IMR-90 (cell line): Measurements from ENCODE around the gene NPPB. TPM values are rescaled to one million over a fixed set of nuclear protein-coding genes. Genes with fewer than 3 reads are reported as not detected.

ENCODE experiments used
- ATAC-seq: fragments of 200-7000 bp; cut with Tn5 transposase; 2 replicates; pipeline ENCODE4 v1.9.1; 2020; ENCODE audit warnings: low read depth, mild to moderate bottlenecking, moderate library complexity
- BruUV-seq: library from RNA; stranded (reverse); fragments of 400-500 nt; replicated peaks from 2 replicates; lab custom pipeline; 2021; lab: Mats Ljungman, UMichigan
- CTCF ChIA-PET: fragments of 300-600 bp; formaldehyde crosslinking; extraction: SDS; loops from one replicate; lab custom pipeline; 2021; ENCODE audit warnings: antibody characterized with exemption; lab: Yijun Ruan, JAX
- POLR2A ChIA-PET: fragments of 300-600 bp; sonication (Branson Sonifier 250); formaldehyde crosslinking; loops from one replicate; lab custom pipeline; 2022; ENCODE audit warnings: antibody characterized with exemption; ENCODE audit not compliant: unreplicated experiment; lab: Charles Lee
- DNase-seq: peaks from one replicate; pipeline ENCODE4 v3.0.0; 2013
- H2AFZ ChIP-seq: replicated peaks from 2 replicates; pipeline ENCODE3; 2013; ENCODE audit warnings: low read length, mild to moderate bottlenecking; ENCODE audit not compliant: poor library complexity
- H2AK5ac ChIP-seq: 2 replicates; pipeline ENCODE4 v1.6.1; 2013; ENCODE audit warnings: low read depth, low read length, inconsistent platforms
- H2AK9ac ChIP-seq: replicated peaks from 2 replicates; pipeline ENCODE3; 2013; ENCODE audit warnings: mild to moderate bottlenecking, low read depth, low read length, moderate library complexity; ENCODE audit not compliant: poor library complexity
- H2BK120ac ChIP-seq: 2 replicates; pipeline ENCODE4 v1.6.1; 2013; ENCODE audit warnings: low read depth, low read length, inconsistent platforms
- H2BK15ac ChIP-seq: 3 replicates; pipeline ENCODE4 v1.6.1; 2013; ENCODE audit warnings: low read depth, low read length, inconsistent platforms
- H2BK20ac ChIP-seq: 2 replicates; pipeline ENCODE4 v1.6.1; 2013; ENCODE audit warnings: low read depth, mild to moderate bottlenecking, inconsistent platforms, low read length, moderate library complexity
- H2BK5ac ChIP-seq: 2 replicates; pipeline ENCODE4 v1.6.1; 2013; ENCODE audit warnings: mild to moderate bottlenecking, low read depth, low read length, inconsistent platforms; ENCODE audit not compliant: poor library complexity, severe bottlenecking
- H3K14ac ChIP-seq: replicated peaks from 2 replicates; pipeline ENCODE4 v1.6.1; 2013; ENCODE audit warnings: low read depth, low read length, inconsistent platforms
- H3K18ac ChIP-seq: 2 replicates; pipeline ENCODE4 v1.6.1; 2013; ENCODE audit warnings: low read depth, low read length, control low read depth
- H3K23ac ChIP-seq: 2 replicates; pipeline ENCODE4 v1.6.1; 2013; ENCODE audit warnings: low read depth, low read length, inconsistent platforms
- H3K27ac ChIP-seq: 2 replicates; pipeline ENCODE4 v1.5.1; 2013; ENCODE audit warnings: mild to moderate bottlenecking, control low read depth, low read length; ENCODE audit not compliant: insufficient read depth
- H3K27me3 ChIP-seq: 2 replicates; pipeline ENCODE4 v1.6.1; 2013; ENCODE audit warnings: low read length; ENCODE audit not compliant: control insufficient read depth, insufficient read depth
- H3K36me3 ChIP-seq: 2 replicates; pipeline ENCODE4 v1.6.1; 2013; ENCODE audit warnings: low read length, mixed read lengths; ENCODE audit not compliant: control insufficient read depth, insufficient read depth
- H3K4ac ChIP-seq: 2 replicates; pipeline ENCODE4 v1.6.1; 2013; ENCODE audit warnings: low read depth, low read length, inconsistent platforms
- H3K4me1 ChIP-seq: 2 replicates; pipeline ENCODE4 v1.6.1; 2013; ENCODE audit warnings: low read length, mixed read lengths; ENCODE audit not compliant: control insufficient read depth, insufficient read depth
- H3K4me2 ChIP-seq: 2 replicates; pipeline ENCODE4 v1.6.1; 2013; ENCODE audit warnings: low read depth, mild to moderate bottlenecking, control low read depth, low read length, moderate library complexity
- H3K4me3 ChIP-seq: 2 replicates; pipeline ENCODE4 v1.5.1; 2013; ENCODE audit warnings: low read depth, mild to moderate bottlenecking, control low read depth, low read length, moderate library complexity; ENCODE audit not compliant: insufficient read depth
- H3K56ac ChIP-seq: 2 replicates; pipeline ENCODE4 v1.6.1; 2013; ENCODE audit warnings: low read length, inconsistent platforms; ENCODE audit not compliant: insufficient read depth; ENCODE audit errors: extremely low read depth
- H3K79me1 ChIP-seq, 2 experiments: 2 replicates each; pipeline ENCODE4 v1.6.1; 2013; ENCODE audit warnings: low read length in 2 of 2, inconsistent platforms in 1 of 2, low read depth in 1 of 2
- H3K9ac ChIP-seq: 2 replicates; pipeline ENCODE4 v1.6.1; 2013; ENCODE audit warnings: low read depth, low read length, control low read depth
- H3K9me1 ChIP-seq: 2 replicates; pipeline ENCODE4 v1.6.1; 2013; ENCODE audit warnings: low read length, inconsistent platforms; ENCODE audit not compliant: insufficient read depth
- H3K9me3 ChIP-seq: 2 replicates; pipeline ENCODE4 v1.6.1; 2013; ENCODE audit warnings: low read length; ENCODE audit not compliant: control insufficient read depth, insufficient read depth
- H4K20me1 ChIP-seq: 2 replicates; pipeline ENCODE4 v1.6.1; 2013; ENCODE audit warnings: low read length, inconsistent platforms; ENCODE audit not compliant: insufficient read depth
- H4K5ac ChIP-seq: 2 replicates; pipeline ENCODE4 v1.6.1; 2013; ENCODE audit warnings: mild to moderate bottlenecking, low read depth, low read length, control low read depth
- H4K8ac ChIP-seq, 2 experiments: 2 replicates each; pipeline ENCODE4 v1.6.1; 2013; ENCODE audit warnings: low read depth in 2 of 2, low read length in 2 of 2, control low read depth in 1 of 2, inconsistent platforms in 1 of 2
- H4K91ac ChIP-seq: 2 replicates; pipeline ENCODE4 v1.6.1; 2013; ENCODE audit warnings: low read depth, low read length, inconsistent platforms; ENCODE audit not compliant: insufficient read depth
- BHLHE40 ChIP-seq: fragments of 150-350 bp; IDR thresholded peaks from 2 replicates; pipeline ENCODE4 v1.6.1; 2016; ENCODE audit warnings: mild to moderate bottlenecking, low read depth, low read length
- CEBPB ChIP-seq: IDR thresholded peaks from 2 replicates; pipeline ENCODE4 v1.6.1; 2012; ENCODE audit warnings: low read depth, low read length, improper control_type of control experiment
- CHD1 ChIP-seq: IDR thresholded peaks from 2 replicates; pipeline ENCODE4 v1.6.1; 2012; ENCODE audit warnings: low read depth, low read length, improper control_type of control experiment
- CTCF ChIP-seq: conservative IDR thresholded peaks from 2 replicates; pipeline ENCODE4 v1.5.1; 2012; ENCODE audit warnings: mild to moderate bottlenecking, low read depth, low read length, improper control_type of control experiment
- ELK1 ChIP-seq: fragments of 150-350 bp; IDR thresholded peaks from 2 replicates; pipeline ENCODE4 v1.6.1; 2016; ENCODE audit warnings: low read depth, mild to moderate bottlenecking, low read length, moderate library complexity, borderline replicate concordance
- FOS ChIP-seq: fragments of 150-350 bp; IDR thresholded peaks from 2 replicates; pipeline ENCODE4 v1.6.1; 2016; ENCODE audit warnings: low read depth, low read length
- MAFK ChIP-seq: IDR thresholded peaks from 2 replicates; pipeline ENCODE4 v1.6.1; 2012; ENCODE audit warnings: low read depth, low read length, improper control_type of control experiment
- MAZ ChIP-seq: IDR thresholded peaks from 2 replicates; pipeline ENCODE4 v1.6.1; 2012; ENCODE audit warnings: low read depth, mild to moderate bottlenecking, low read length, improper control_type of control experiment, moderate library complexity, borderline replicate concordance
- MXI1 ChIP-seq: IDR thresholded peaks from 2 replicates; pipeline ENCODE4 v1.6.1; 2012; ENCODE audit warnings: low read depth, mild to moderate bottlenecking, low read length, moderate library complexity, borderline replicate concordance
- NFE2L2 ChIP-seq: fragments of 150-350 bp; IDR thresholded peaks from 2 replicates; pipeline ENCODE4 v1.6.1; 2016; ENCODE audit warnings: low read depth, mild to moderate bottlenecking, low read length
- POLR2A ChIP-seq: IDR thresholded peaks from 2 replicates; pipeline ENCODE4 v1.6.1; 2012; ENCODE audit warnings: mild to moderate bottlenecking, low read depth, low read length
- RAD21 ChIP-seq: IDR thresholded peaks from 2 replicates; pipeline ENCODE4 v1.6.1; 2012; ENCODE audit warnings: low read length, improper control_type of control experiment
- RCOR1 ChIP-seq: IDR thresholded peaks from 2 replicates; pipeline ENCODE4 v1.6.1; 2012; ENCODE audit warnings: mild to moderate bottlenecking, low read length, improper control_type of control experiment; ENCODE audit not compliant: insufficient replicate concordance
- RFX5 ChIP-seq: IDR thresholded peaks from 2 replicates; pipeline ENCODE4 v1.8.0; 2012; ENCODE audit warnings: low read depth, mild to moderate bottlenecking, low read length, moderate library complexity
- SMC3 ChIP-seq: fragments of 150-350 bp; IDR thresholded peaks from 2 replicates; pipeline ENCODE4 v1.6.1; 2016; ENCODE audit warnings: low read depth, mild to moderate bottlenecking, antibody characterized with exemption, low read length, moderate library complexity
- USF2 ChIP-seq: fragments of 150-350 bp; IDR thresholded peaks from 2 replicates; pipeline ENCODE4 v1.6.1; 2017; ENCODE audit warnings: mild to moderate bottlenecking, antibody characterized with exemption, low read length, low read depth
- WGBS, 2 experiments: methylation state at CpG; one replicate each; pipeline versions ENCODE4 v1.1.5 to v1.1.7; 2013; ENCODE audit warnings: missing lambda C conversion rate in 2 of 2; ENCODE audit not compliant: insufficient read length in 1 of 2; ENCODE audit errors: extremely low coverage in 2 of 2; 5-methylcytosine and 5-hydroxymethylcytosine counted together
- dilution Hi-C: fragments of 300-500 bp; cut with HindIII; formaldehyde crosslinking; loops from one replicate; pipeline ENCODE4 v1.14.3; 2018; ENCODE audit warnings: low sequenced_read_pairs; ENCODE audit not compliant: unreplicated experiment
- in situ Hi-C: fragments of 300-500 bp; cut with MboI; formaldehyde crosslinking; loops from 3 replicates; pipeline ENCODE4 v1.14.3; 2019; ENCODE audit warnings: low sequenced_read_pairs, inconsistent platforms, mixed read lengths
- intact Hi-C: fragments of 100-400 bp; cut with micrococcal nuclease; formaldehyde crosslinking; loops from 2 replicates; pipeline ENCODE4 v1.10.0; 2022
- polyA plus RNA-seq, 3 experiments: library from polyadenylated mRNA; depleted of rRNA; stranded (reverse); fragments of >200 nt; gene quantifications; 2 replicates each; pipeline ENCODE4 v1.2.3, GENCODE V29; 2012; ENCODE audit warnings: low replicate concordance in 1 of 3
- total RNA-seq: library from RNA; depleted of rRNA; stranded (reverse); fragments of >200 nt; gene quantifications from 2 replicates; pipeline ENCODE4 v1.2.3, GENCODE V29; 2012

Gene NPPB
- total and polyA plus RNA-seq, 2 of the 4 experiments (the other 2 are of a cell fraction) = not detected

- Histone ChIP-seq H3K27me3 (peaks cover 49% of the 10 kb centered on the region), H3K9ac (no peak overlapping the region), H3K9me3 (no peaks in the 10 kb centered on the region), H2BK20ac (no peak overlapping the region), H2AFZ (no peak overlapping the region), H4K20me1 (no peaks in the 10 kb centered on the region), H3K14ac (no peak overlapping the region), H3K4me1 (no peaks in the 10 kb centered on the region), H4K5ac (no peak overlapping the region), H3K56ac (no peak overlapping the region), H2BK120ac (no peak overlapping the region), H3K79me1 (no peaks in the 10 kb centered on the region), H2AK9ac (no peak overlapping the region), H2BK15ac (no peak overlapping the region), H3K9me1 (no peaks in the 10 kb centered on the region), H3K4me2 (no peak overlapping the region), H3K4me3 (no peak overlapping the region), H3K27ac (no peak overlapping the region), H3K23ac (no peak overlapping the region), H3K18ac (no peak overlapping the region), H2BK5ac (no peak overlapping the region), H3K36me3 (no peaks in the 10 kb centered on the region), H4K91ac (no peak overlapping the region), H2AK5ac (no peak overlapping the region), H4K8ac (no peak overlapping the region), H3K4ac (no peak overlapping the region)
- dilution Hi-C loops (no loop called here), intact Hi-C loops (no loop called here), in situ Hi-C loops (no loop called here)
- DNase-seq (no peak), ATAC-seq (no peak)
- CTCF ChIA-PET = no interaction called here
- no peak for TF ChIP-seq NFE2L2
- no peak for TF ChIP-seq RAD21
- no peak for TF ChIP-seq CHD1
- no peak for TF ChIP-seq MXI1
- TF ChIP-seq BHLHE40 = no peak
- TF ChIP-seq CEBPB = no peak
- TF ChIP-seq CTCF = no peak
- no peak for TF ChIP-seq MAZ
- TF ChIP-seq ELK1 = no peak
- no peak for TF ChIP-seq SMC3
- no peak for TF ChIP-seq MAFK
- no peak for TF ChIP-seq USF2
- TF ChIP-seq FOS = no peak
- no peak for TF ChIP-seq RFX5
- TF ChIP-seq RCOR1 = no peak
- no peak for TF ChIP-seq POLR2A
- POLR2A ChIA-PET = no interaction called here
- WGBS, 2 experiments = 0% methylated on average over 1 of the region's 3 CpGs; no CpG with 5 or more reads in 1 of the 2 experiments
- no TSS peak for BruUV-seq
These were observed 30.1 kb upstream of the NPPB start for GRCh38 chr1:11888877-11889208.
